Keratinocyte (primary cell): Measurements from ENCODE around the gene TMEM97. TPM values are rescaled to one million over a fixed set of nuclear protein-coding genes. Genes with fewer than 3 reads are reported as not detected.

Source experiments
- DNase-seq: peaks from one replicate; pipeline ENCODE4 v3.0.0-alpha.2; 2011; ENCODE audit warnings: low read depth, missing footprints, low spot score
- FAIRE-seq: peaks from 2 replicates; lab custom pipeline; 2011; peaks lifted over from hg19 to GRCh38; lab: Jason Lieb, UNC
- H2AFZ ChIP-seq: 2 replicates; pipeline ENCODE4 v1.6.0; 2012; ENCODE audit warnings: low read length, control low read depth, inconsistent platforms; ENCODE audit not compliant: control insufficient read depth
- H3K27ac ChIP-seq: 2 replicates; pipeline ENCODE4 v1.5.1; 2011; ENCODE audit warnings: low read length; ENCODE audit not compliant: control insufficient read depth, insufficient read depth
- H3K27me3 ChIP-seq: 3 replicates; pipeline ENCODE4 v1.6.0; 2011; ENCODE audit warnings: low read length; ENCODE audit not compliant: control insufficient read depth, insufficient read depth; ENCODE audit errors: extremely low read depth
- H3K36me3 ChIP-seq, 2 experiments: 2 replicates in 1 of 2; 3 replicates in 1 of 2; pipeline ENCODE4 v1.5.1; 2011; ENCODE audit warnings: low read length in 2 of 2, mild to moderate bottlenecking in 1 of 2; ENCODE audit not compliant: control insufficient read depth in 2 of 2, insufficient read depth in 2 of 2; ENCODE audit errors: extremely low read depth in 1 of 2
- H3K4me1 ChIP-seq: 3 replicates; pipeline ENCODE4 v1.5.1; 2011; ENCODE audit warnings: low read length; ENCODE audit not compliant: control insufficient read depth, insufficient read depth; ENCODE audit errors: extremely low read depth
- H3K4me2 ChIP-seq: 3 replicates; pipeline ENCODE4 v1.6.0; 2011; ENCODE audit warnings: low read depth, low read length; ENCODE audit not compliant: control insufficient read depth, insufficient read depth; ENCODE audit errors: extremely low read depth
- H3K4me3 ChIP-seq, 3 experiments: fragments of 200-600 bp in 1 of 3; sonication (generic) in 1 of 3; 2 replicates in 2 of 3; 3 replicates in 1 of 3; pipeline ENCODE4 v1.5.1; 2011 to 2016; ENCODE audit warnings: low read length in 3 of 3, mild to moderate bottlenecking in 3 of 3, control low read depth in 2 of 3, inconsistent platforms in 1 of 3, low read depth in 1 of 3, mixed read lengths in 1 of 3, mixed run types in 1 of 3, moderate library complexity in 1 of 3; ENCODE audit not compliant: control insufficient read depth in 2 of 3, insufficient read depth in 2 of 3; ENCODE audit errors: extremely low read depth in 1 of 3
- H3K79me2 ChIP-seq: 2 replicates; pipeline ENCODE4 v1.6.0; 2012; ENCODE audit warnings: low read length; ENCODE audit not compliant: control insufficient read depth, insufficient read depth
- H3K9ac ChIP-seq: 3 replicates; pipeline ENCODE4 v1.6.0; 2011; ENCODE audit warnings: low read length; ENCODE audit not compliant: control insufficient read depth, insufficient read depth; ENCODE audit errors: extremely low read depth
- H3K9me1 ChIP-seq: 3 replicates; pipeline ENCODE4 v1.6.0; 2011; ENCODE audit warnings: low read length; ENCODE audit not compliant: control insufficient read depth, insufficient read depth; ENCODE audit errors: extremely low read depth
- H3K9me3 ChIP-seq: 2 replicates; pipeline ENCODE4 v1.5.1; 2012; ENCODE audit warnings: low read depth, low read length; ENCODE audit not compliant: control insufficient read depth
- H4K20me1 ChIP-seq: 3 replicates; pipeline ENCODE4 v1.6.0; 2011; ENCODE audit warnings: low read length; ENCODE audit not compliant: control insufficient read depth, insufficient read depth; ENCODE audit errors: extremely low read depth
- EZH2 ChIP-seq: IDR thresholded peaks from one replicate; pipeline ENCODE4 v1.6.1; 2012; ENCODE audit warnings: inconsistent platforms, mild to moderate bottlenecking, low read length, moderate library complexity
- dilution Hi-C: fragments of 300-500 bp; cut with MboI; formaldehyde crosslinking; loops from one replicate; pipeline ENCODE4 v1.7.0; 2020; ENCODE audit warnings: low sequenced_read_pairs; ENCODE audit not compliant: extremely low pct_ligation_motif_present
- polyA plus RNA-seq, 5 experiments: library from polyadenylated mRNA; depleted of rRNA in 3 of 5; stranded (reverse) in 3 of 5; stranded (forward) in 1 of 5; unstranded in 1 of 5; fragments of >200 nt; gene quantifications; 1 replicate in 1 of 5; 2 replicates in 3 of 5; 3 replicates in 1 of 5; pipeline versions ENCODE4 v1.2.1 to v1.2.3, GENCODE V29; 2011 to 2012; ENCODE audit warnings: missing spikeins in 2 of 5, low read depth in 1 of 5, low replicate concordance in 1 of 5
- TF ChIP-seq, protein P1 (sequence below), 3 experiments: IDR thresholded peaks in 1 of 3; conservative IDR thresholded peaks in 1 of 3; optimal IDR thresholded peaks in 1 of 3; 2 replicates in 2 of 3; 3 replicates in 1 of 3; pipeline versions ENCODE3 to v1.5.1; 2011; ENCODE audit warnings: low read length in 3 of 3, mild to moderate bottlenecking in 3 of 3, moderate library complexity in 2 of 3, control low read depth in 1 of 3, inconsistent platforms in 1 of 3; ENCODE audit not compliant: insufficient read depth in 2 of 3; ENCODE audit errors: extremely low read depth in 1 of 3

The TMEM97 gene
- polyA plus RNA-seq, 1 donor (not counting 4 experiments of a cell fraction or from before 2014, with no cell fraction given), result 29.9 TPM

DNA sequence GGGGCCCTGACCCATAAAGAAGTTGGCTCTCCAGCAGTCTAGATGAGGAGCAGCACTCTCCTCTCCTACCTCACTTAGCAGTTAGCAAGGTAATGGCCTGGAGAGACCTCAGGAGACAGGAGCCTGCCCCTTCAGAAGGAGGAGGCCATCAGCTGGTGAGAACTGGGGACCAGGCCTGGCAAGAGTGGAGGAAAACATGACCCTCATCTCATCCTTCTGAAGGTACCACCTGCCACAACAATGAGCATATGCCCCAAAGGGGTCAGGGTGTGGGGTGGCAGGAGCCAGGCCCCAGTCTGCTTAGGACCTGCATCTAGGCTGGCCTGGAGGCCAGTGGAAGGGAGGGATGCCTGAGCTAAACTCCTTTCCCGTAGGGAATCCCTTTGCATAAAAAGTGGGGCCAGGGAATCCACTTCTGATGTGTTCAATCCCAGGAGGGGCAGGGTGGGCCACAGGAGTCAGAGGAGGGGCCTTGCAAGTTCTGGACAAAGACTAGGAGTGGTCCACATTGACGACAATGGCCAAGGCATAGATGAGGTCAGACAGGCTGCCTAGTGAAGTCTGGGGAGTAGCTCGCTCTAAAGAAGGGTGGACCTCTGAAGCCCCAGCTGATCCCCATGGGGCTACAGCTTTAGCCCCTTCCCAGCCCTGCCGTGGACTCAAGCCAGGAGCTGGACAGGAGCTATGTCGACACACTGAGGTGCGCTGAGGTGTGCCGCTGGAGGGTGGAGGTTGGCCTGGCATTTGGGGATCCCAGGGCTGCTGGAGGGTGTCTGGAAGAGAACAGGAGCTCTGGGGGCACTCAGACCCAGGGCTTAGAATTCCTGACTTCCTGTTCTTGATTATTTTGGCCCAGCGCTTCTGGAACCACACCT lies 45.0 kb downstream of the TMEM97 start:
- dilution Hi-C loops, result no loop called here
- H3K79me2 ChIP-seq, result peaks cover 2% of the 10 kb centered on the region
- H3K9me3 ChIP-seq, result no peaks in the 10 kb centered on the region
- H3K27me3 ChIP-seq, result no peaks in the 10 kb centered on the region
- no peaks in the 10 kb centered on the region for H4K20me1 ChIP-seq
- no peak overlapping the region for H2AFZ ChIP-seq
- H3K4me2 ChIP-seq, result no peak overlapping the region
- H3K4me3 ChIP-seq, result no peak overlapping the region
- peaks cover 15 to 31% of the 10 kb centered on the region in 2 experiments for H3K36me3 ChIP-seq
- no peak overlapping the region for H3K27ac ChIP-seq
- H3K9ac ChIP-seq, result no peak overlapping the region
- FAIRE-seq, result no peak
- DNase-seq, result no peak
- TF ChIP-seq, protein P1, sequence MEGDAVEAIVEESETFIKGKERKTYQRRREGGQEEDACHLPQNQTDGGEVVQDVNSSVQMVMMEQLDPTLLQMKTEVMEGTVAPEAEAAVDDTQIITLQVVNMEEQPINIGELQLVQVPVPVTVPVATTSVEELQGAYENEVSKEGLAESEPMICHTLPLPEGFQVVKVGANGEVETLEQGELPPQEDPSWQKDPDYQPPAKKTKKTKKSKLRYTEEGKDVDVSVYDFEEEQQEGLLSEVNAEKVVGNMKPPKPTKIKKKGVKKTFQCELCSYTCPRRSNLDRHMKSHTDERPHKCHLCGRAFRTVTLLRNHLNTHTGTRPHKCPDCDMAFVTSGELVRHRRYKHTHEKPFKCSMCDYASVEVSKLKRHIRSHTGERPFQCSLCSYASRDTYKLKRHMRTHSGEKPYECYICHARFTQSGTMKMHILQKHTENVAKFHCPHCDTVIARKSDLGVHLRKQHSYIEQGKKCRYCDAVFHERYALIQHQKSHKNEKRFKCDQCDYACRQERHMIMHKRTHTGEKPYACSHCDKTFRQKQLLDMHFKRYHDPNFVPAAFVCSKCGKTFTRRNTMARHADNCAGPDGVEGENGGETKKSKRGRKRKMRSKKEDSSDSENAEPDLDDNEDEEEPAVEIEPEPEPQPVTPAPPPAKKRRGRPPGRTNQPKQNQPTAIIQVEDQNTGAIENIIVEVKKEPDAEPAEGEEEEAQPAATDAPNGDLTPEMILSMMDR (optimal IDR thresholded peaks at IDR 0.05 in 1 of 3, IDR thresholded peaks at IDR 0.05 in 1 of 3, conservative IDR thresholded peaks at IDR 0.05 in 1 of 3; ENCODE audit: extremely low read depth in 1 of 3, insufficient read depth in 2 of 3, low read length in 3 of 3), result no peak
- TF ChIP-seq EZH2, result no peak
- no peaks in the 10 kb centered on the region for H3K9me1 ChIP-seq
- no peaks in the 10 kb centered on the region for H3K4me1 ChIP-seq

DNA sequence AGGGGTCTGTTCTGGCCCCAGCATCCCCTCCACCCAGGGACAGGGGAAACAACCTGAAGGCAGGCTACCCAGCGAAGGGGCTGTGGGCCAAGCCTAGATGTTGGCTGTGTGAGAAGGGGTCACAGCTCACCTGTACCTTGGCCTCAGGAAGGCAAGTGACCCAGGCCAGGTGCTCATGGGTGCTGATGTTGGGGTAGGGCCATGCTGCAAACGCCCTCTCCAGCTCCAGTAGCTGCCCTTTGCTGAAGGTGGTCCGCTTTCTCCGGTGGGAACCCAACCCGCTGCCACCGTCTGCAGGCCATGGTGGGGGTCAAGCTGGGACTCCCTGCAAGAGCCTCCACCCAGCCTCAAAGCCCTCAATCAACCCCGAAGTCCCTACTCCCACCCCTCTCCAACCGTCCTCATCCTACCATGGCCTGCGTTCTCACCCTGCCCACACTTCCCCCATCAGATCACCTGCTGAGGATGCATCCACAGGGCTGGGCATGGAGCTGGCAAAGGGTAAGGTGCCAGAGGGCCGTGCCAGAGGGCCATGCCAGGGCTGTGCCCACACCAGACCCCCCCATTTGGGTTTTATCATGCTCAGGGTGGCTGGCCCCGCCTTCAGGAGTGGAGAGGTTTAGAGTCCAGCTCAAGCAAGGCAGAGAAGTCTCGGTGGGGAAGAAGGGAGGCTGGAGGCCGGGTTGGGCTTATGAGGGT lies 45.8 kb downstream of the TMEM97 start, which contains the start of gene SEBOX:
Gene SEBOX, minus strand, starts transcription at position 535 of the 699 bp plus-strand sequence. Its CDS starts 48 bp downstream, at position 487.
- Histone ChIP-seq H3K9me3 (no peaks in the 10 kb centered on the region), H3K27me3 (no peaks in the 10 kb centered on the region), H3K4me1 (no peaks in the 10 kb centered on the region), H3K36me3 (peaks cover 15 to 31% of the 10 kb centered on the region in 2 experiments), H3K9ac (no peak within 1 kb of the TSS), H4K20me1 (no peaks in the 10 kb centered on the region), H3K4me3 (no peak within 1 kb of the TSS), H3K79me2 (no peaks in the 10 kb centered on the region), H3K27ac (no peak within 1 kb of the TSS), H3K4me2 (no peak within 1 kb of the TSS), H2AFZ (no peak within 1 kb of the TSS), H3K9me1 (no peaks in the 10 kb centered on the region)
- FAIRE-seq (no peak), DNase-seq (no peak)
- dilution Hi-C loops, result no loop called here
- TF ChIP-seq, protein P1 (optimal IDR thresholded peaks at IDR 0.05 in 1 of 3, IDR thresholded peaks at IDR 0.05 in 1 of 3, conservative IDR thresholded peaks at IDR 0.05 in 1 of 3; ENCODE audit: extremely low read depth in 1 of 3, insufficient read depth in 2 of 3, low read length in 3 of 3), result no peak
- no peak for TF ChIP-seq EZH2
